ENCODE data around the gene CGB1. TPM values are rescaled to one million over a fixed set of nuclear protein-coding genes. Genes with fewer than 3 reads are reported as not detected.

CGB1 gene
- total and polyA plus RNA-seq, 2 of the 8 experiments (the other 6 are each of a cell fraction or from before 2014, with no cell fraction given), result not detected

GRCh38 chr19:49014123-49014869 lies 22.4 kb downstream of the CGB1 start:
- Histone ChIP-seq H2BK120ac (replicated peaks; ENCODE audit: low read depth, low read length) (no peak overlapping the region), H3K56ac (replicated peaks; ENCODE audit: insufficient read length, low read depth, low read length) (no peak overlapping the region), H3K36me3 (ENCODE audit: control insufficient read depth in 2 of 4, insufficient read depth in 4 of 4, low read length in 3 of 4) (peaks cover 10 to 31% (median 19%) of the 10 kb centered on the region in 4 experiments; a peak in 7 of 8 replicates), H4K5ac (ENCODE audit: insufficient read length, low read depth, low read length) (no peak overlapping the region), H3K79me1 (ENCODE audit: low read depth, low read length) (no peaks in the 10 kb centered on the region), H3K9me3 (ENCODE audit: insufficient read depth in 2 of 2, low read depth in 1 of 2, low read length in 1 of 2) (no peaks in the 10 kb centered on the region), H4K20me1 (replicated peaks in 1 of 2; ENCODE audit: control insufficient read depth in 1 of 2, insufficient read depth in 2 of 2, low read length in 2 of 2) (peaks cover 3 to 5% of the 10 kb centered on the region in 2 experiments), H2BK5ac (ENCODE audit: low read depth, low read length) (no peak overlapping the region), H2BK15ac (ENCODE audit: low read length) (no peak overlapping the region), H2BK20ac (ENCODE audit: low read length) (no peak overlapping the region), H3K9ac (replicated peaks in 1 of 4; ENCODE audit: extremely low read depth in 1 of 4, low read depth in 3 of 4, low read length in 3 of 4) (no peak overlapping the region), H3K27me3 (replicated peaks in 1 of 4; ENCODE audit: control insufficient read depth in 3 of 4, extremely low read depth in 1 of 4, insufficient read depth in 3 of 4, low read length in 3 of 4) (peaks cover 0 to 15% (median 9%) of the 10 kb centered on the region in 4 experiments; a peak in 5 of 7 replicates), H3K18ac (ENCODE audit: extremely low read depth, low read length) (no peak overlapping the region), H3K4me2 (ENCODE audit: insufficient read depth in 1 of 2, low read depth in 2 of 2, low read length in 2 of 2) (no peak overlapping the region), H3K14ac (ENCODE audit: insufficient read length) (no peak overlapping the region), H3K23ac (ENCODE audit: insufficient read length) (no peak overlapping the region), H2AFZ (ENCODE audit: low read length) (no peak overlapping the region), H2BK12ac (ENCODE audit: low read depth, low read length) (no peak overlapping the region), H2AK5ac (ENCODE audit: low read depth, low read length) (no peak overlapping the region), H4K91ac (replicated peaks; ENCODE audit: insufficient read length, low read length) (no peak overlapping the region), H3K27ac (ENCODE audit: low read depth, low read length) (no peak overlapping the region), H3K23me2 (ENCODE audit: low read depth, low read length) (peaks cover 6% of the 10 kb centered on the region; the same call in 1 of the 2 replicates), H3K4ac (replicated peaks; ENCODE audit: insufficient read length, low read depth, low read length) (no peak overlapping the region), H4K8ac (ENCODE audit: extremely low read depth, insufficient read depth, low read length) (no peak overlapping the region), H3K79me2 (ENCODE audit: control insufficient read depth in 1 of 2, insufficient read depth in 2 of 2, low read length in 2 of 2) (no peaks in the 10 kb centered on the region), H3K4me3 (ENCODE audit: extremely low read depth in 1 of 4, insufficient read depth in 2 of 4, low read depth in 3 of 4, low read length in 4 of 4) (no peak overlapping the region), H3K4me1 (replicated peaks in 1 of 4; ENCODE audit: control insufficient read depth in 3 of 4, insufficient read depth in 4 of 4, low read length in 3 of 4) (peaks cover 0 to 11% (median 3%) of the 10 kb centered on the region in 4 experiments; a peak in 4 of 7 replicates)
- FAIRE-seq (no peak), DNase-seq (ENCODE audit: low read depth in 1 of 2, low spot score in 2 of 2) (no peak)
- ChIA-PET CTCF (ENCODE audit: partially characterized antibody) (interaction anchor here (0.7 to 3.1 kb wide), 4 partner anchors 10 to 21 kb away, joined by 3 to 43 read pairs (median 4); partner anchors contain the start of genes CGB2, GYS1 and RUVBL2), POLR2A (ENCODE audit: partially characterized antibody) (interaction anchor here (0.6 to 1.3 kb wide), 5 partner anchors 9 to 55 kb away, joined by 3 to 4 read pairs (median 3); no protein-coding TSS in a partner anchor)
- WGBS, 2 experiments (ENCODE audit: extremely low coverage in 1 of 2, insufficient coverage in 1 of 2, insufficient read length in 1 of 2, insufficient replicate concordance in 2 of 2, low coverage in 1 of 2, low lambda C conversion rate in 2 of 2, missing lambda C conversion rate in 1 of 2), result 89% methylated on average over 32 of the region's 32 CpGs; no CpG with 5 or more reads in 1 of the 2 experiments
- no peak for TF ChIP-seq NRF1 (IDR thresholded peaks at IDR 0.05; ENCODE audit: low read depth, low read length)
- no peak for TF ChIP-seq SP2 (IDR thresholded peaks at IDR 0.05; ENCODE audit: low read length)
- no peak for TF ChIP-seq KDM5A (IDR thresholded peaks at IDR 0.05; ENCODE audit: low read length)
- no peak for TF ChIP-seq CEBPB (IDR thresholded peaks at IDR 0.05; ENCODE audit: low read depth, low read length)
- no peak for TF ChIP-seq EGR1 (IDR thresholded peaks at IDR 0.05; ENCODE audit: borderline replicate concordance, low read depth, low read length)

All from H1 (cell line).